Thyroid gland (tissue), 4 donors: ENCODE measurements around the gene CLASP1. TPM values are rescaled to one million over a fixed set of nuclear protein-coding genes. Genes with fewer than 3 reads are reported as not detected.

Experiments used
- DNase-seq, 2 donors: peaks; one replicate each; pipeline ENCODE4 v3.0.0-alpha.2; 2019
- H3K27ac ChIP-seq, 3 donors: fragments of 200-600 bp; sonication (generic); 1 replicate in 2 of 3; 2 replicates in 1 of 3; pipeline ENCODE4 v1.5.1; 2016 to 2019; ENCODE audit warnings: mild to moderate bottlenecking in 1 of 3, moderate library complexity in 1 of 3
- H3K27me3 ChIP-seq: fragments of 200-600 bp; sonication (generic); one replicate; pipeline ENCODE4 v1.5.1; 2019
- H3K36me3 ChIP-seq, 2 donors: fragments of 200-600 bp; sonication (generic); one replicate each; pipeline ENCODE4 v1.5.1; 2016 to 2019
- H3K4me1 ChIP-seq, 2 donors: fragments of 200-600 bp; sonication (generic); one replicate each; pipeline ENCODE4 v1.5.1; 2017 to 2019
- H3K4me3 ChIP-seq, 3 donors: fragments of 200-600 bp; sonication (generic); replicated peaks in 1 of 3; 1 replicate in 2 of 3; 2 replicates in 1 of 3; pipeline ENCODE4 v1.5.1; 2016; ENCODE audit warnings: mild to moderate bottlenecking in 1 of 3
- H3K9me3 ChIP-seq: fragments of 200-600 bp; sonication (generic); one replicate; pipeline ENCODE4 v1.5.1; 2017
- POLR2A ChIP-seq, 2 donors: fragments of 450-650 bp; IDR thresholded peaks; one replicate each; pipeline ENCODE4 v1.6.1; 2017; ENCODE audit warnings: antibody characterized with exemption in 2 of 2, mild to moderate bottlenecking in 2 of 2, moderate library complexity in 1 of 2
- WGBS, 2 donors: methylation state at CpG; one replicate each; pipeline ENCODE4 v1.1.5; 2017; 5-methylcytosine and 5-hydroxymethylcytosine counted together
- intact Hi-C: fragments of 100-400 bp; cut with DNase I; formaldehyde crosslinking; loops from one replicate; pipeline ENCODE4 v1.15.1; 2023
- total RNA-seq, 4 donors: library from RNA; depleted of rRNA; stranded (reverse); fragments of >200 nt; gene quantifications; one replicate each; pipeline ENCODE4 v1.2.3, GENCODE V29; 2016
- TF ChIP-seq, protein P1 (sequence below), 6 experiments: fragments of 200-600 bp in 3 of 6; fragments of 450-650 bp in 3 of 6; sonication (generic) in 3 of 6; IDR thresholded peaks; one replicate each; pipeline ENCODE4 v1.5.1; 2016 to 2019; ENCODE audit warnings: antibody characterized with exemption in 6 of 6, mild to moderate bottlenecking in 2 of 6, inconsistent platforms in 1 of 6, moderate library complexity in 1 of 6

Gene CLASP1
- total RNA-seq, 4 donors from 2014 or later: 69.3 to 110 (median 98.3) TPM

- TF ChIP-seq POLR2A (IDR thresholded peaks at IDR 0.05): no peak
- Histone ChIP-seq H3K27me3 (no peaks in the 10 kb centered on the region), H3K4me3 (no peak overlapping the region), H3K9me3 (no peaks in the 10 kb centered on the region), H3K36me3 (peaks cover 4 to 5% of the 10 kb centered on the region in 2 donors), H3K4me1 (no peaks in the 10 kb centered on the region), H3K27ac (no peak overlapping the region)
- intact Hi-C loops: no loop called here
- 95% methylated on average over 3 of the region's 3 CpGs for WGBS, 2 donors
- no peak for DNase-seq
Measured at GRCh38 chr2:121513597-121514333, 135.5 kb downstream of the CLASP1 start.

DNA sequence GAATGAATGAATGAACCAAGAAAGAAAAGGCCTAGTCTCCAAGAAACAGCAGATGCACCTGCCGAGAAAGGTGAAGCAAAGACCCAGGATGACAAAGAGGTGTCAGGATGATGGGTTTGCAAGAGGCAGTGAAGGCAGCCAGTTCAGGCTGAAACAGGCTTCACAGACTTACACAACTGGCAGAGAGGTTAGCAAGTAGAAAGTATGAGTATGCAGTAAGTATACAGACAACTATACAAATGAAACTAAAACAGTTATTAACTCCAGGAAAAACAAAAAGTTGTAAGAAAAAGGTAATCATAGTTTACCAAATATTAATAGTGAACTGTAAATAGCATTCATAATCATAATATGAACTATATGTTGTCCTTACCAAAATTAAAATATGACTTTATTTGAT is 138.4 kb downstream of the CLASP1 start:
- intact Hi-C loops: no loop called here

GRCh38 chr2:121506621-121507020 is 142.6 kb downstream of the CLASP1 start:
- 100% methylated on average over 1 of the region's 1 CpG for WGBS, 2 donors

More for the DNA sequence above, 138.4 kb downstream of the CLASP1 start:
- H3K27me3 ChIP-seq: no peaks in the 10 kb centered on the region
- no peak overlapping the region for H3K4me3 ChIP-seq
- H3K36me3 ChIP-seq: peaks cover 4 to 5% of the 10 kb centered on the region in 2 donors
- no peaks in the 10 kb centered on the region for H3K9me3 ChIP-seq
- WGBS, 2 donors: 98 to 100% methylated on average over 1 of the region's 1 CpG
- no peak overlapping the region for H3K27ac ChIP-seq
- peaks cover 6 to 7% of the 10 kb centered on the region in 2 donors for H3K4me1 ChIP-seq
- TF ChIP-seq, protein P1, sequence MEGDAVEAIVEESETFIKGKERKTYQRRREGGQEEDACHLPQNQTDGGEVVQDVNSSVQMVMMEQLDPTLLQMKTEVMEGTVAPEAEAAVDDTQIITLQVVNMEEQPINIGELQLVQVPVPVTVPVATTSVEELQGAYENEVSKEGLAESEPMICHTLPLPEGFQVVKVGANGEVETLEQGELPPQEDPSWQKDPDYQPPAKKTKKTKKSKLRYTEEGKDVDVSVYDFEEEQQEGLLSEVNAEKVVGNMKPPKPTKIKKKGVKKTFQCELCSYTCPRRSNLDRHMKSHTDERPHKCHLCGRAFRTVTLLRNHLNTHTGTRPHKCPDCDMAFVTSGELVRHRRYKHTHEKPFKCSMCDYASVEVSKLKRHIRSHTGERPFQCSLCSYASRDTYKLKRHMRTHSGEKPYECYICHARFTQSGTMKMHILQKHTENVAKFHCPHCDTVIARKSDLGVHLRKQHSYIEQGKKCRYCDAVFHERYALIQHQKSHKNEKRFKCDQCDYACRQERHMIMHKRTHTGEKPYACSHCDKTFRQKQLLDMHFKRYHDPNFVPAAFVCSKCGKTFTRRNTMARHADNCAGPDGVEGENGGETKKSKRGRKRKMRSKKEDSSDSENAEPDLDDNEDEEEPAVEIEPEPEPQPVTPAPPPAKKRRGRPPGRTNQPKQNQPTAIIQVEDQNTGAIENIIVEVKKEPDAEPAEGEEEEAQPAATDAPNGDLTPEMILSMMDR (IDR thresholded peaks at IDR 0.05): no peak
- no peak for TF ChIP-seq POLR2A (IDR thresholded peaks at IDR 0.05)
- no peak for DNase-seq

GRCh38 chr2:121505986-121506586 is 143.2 kb downstream of the CLASP1 start:
- H3K4me1 ChIP-seq: peaks cover 7 to 12% of the 10 kb centered on the region in 2 donors
- intact Hi-C loops: no loop called here
- no peak overlapping the region for H3K27ac ChIP-seq
- H3K36me3 ChIP-seq: peaks cover 0 to 7% of the 10 kb centered on the region in 2 donors
- WGBS, 2 donors: 82 to 85% methylated on average over 4 of the region's 4 CpGs
- no peaks in the 10 kb centered on the region for H3K9me3 ChIP-seq
- TF ChIP-seq, protein P1 (IDR thresholded peaks at IDR 0.05): no peak
- TF ChIP-seq POLR2A (IDR thresholded peaks at IDR 0.05): no peak
- DNase-seq: no peak
- no peaks in the 10 kb centered on the region for H3K27me3 ChIP-seq
- no peak overlapping the region for H3K4me3 ChIP-seq

More at GRCh38 chr2:121506621-121507020, 142.6 kb downstream of the CLASP1 start:
- no peak for DNase-seq
- TF ChIP-seq, protein P1 (IDR thresholded peaks at IDR 0.05): no peak
- no peak for TF ChIP-seq POLR2A (IDR thresholded peaks at IDR 0.05)
- intact Hi-C loops: no loop called here
- Histone ChIP-seq H3K4me1 (peaks cover 7 to 12% of the 10 kb centered on the region in 2 donors), H3K4me3 (no peak overlapping the region), H3K27me3 (no peaks in the 10 kb centered on the region), H3K36me3 (peaks cover 0 to 7% of the 10 kb centered on the region in 2 donors), H3K9me3 (no peaks in the 10 kb centered on the region), H3K27ac (no peak overlapping the region)

DNA sequence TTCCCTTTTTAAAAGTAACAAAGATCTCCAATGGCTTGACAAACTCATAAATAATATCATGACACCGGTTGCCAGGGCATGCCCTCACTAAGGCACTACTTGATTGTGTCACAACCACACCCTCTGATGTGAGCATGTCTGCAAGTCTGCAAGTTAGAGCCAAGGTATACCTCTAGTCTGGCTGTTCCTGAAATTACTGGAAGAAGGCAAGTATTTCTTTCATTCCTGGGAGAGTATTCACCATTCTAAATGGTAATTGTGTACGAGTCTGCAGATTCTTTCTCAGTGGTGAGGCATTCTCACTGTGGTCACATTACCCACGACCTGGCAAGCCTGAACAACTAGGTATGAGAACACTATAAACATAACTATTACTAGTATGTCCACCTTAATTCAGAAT is 144.3 kb downstream of the CLASP1 start:
- WGBS, 2 donors: 87 to 88% methylated on average over 3 of the region's 3 CpGs
- no peak overlapping the region for H3K27ac ChIP-seq
- no peaks in the 10 kb centered on the region for H3K27me3 ChIP-seq

More for the DNA sequence above, 144.3 kb downstream of the CLASP1 start:
- DNase-seq: no peak
- Histone ChIP-seq H3K4me1 (peaks cover 7 to 12% of the 10 kb centered on the region in 2 donors), H3K9me3 (no peaks in the 10 kb centered on the region), H3K36me3 (peaks cover 0 to 7% of the 10 kb centered on the region in 2 donors), H3K4me3 (no peak overlapping the region)
- TF ChIP-seq, protein P1 (IDR thresholded peaks at IDR 0.05): no peak
- TF ChIP-seq POLR2A (IDR thresholded peaks at IDR 0.05): no peak
- intact Hi-C loops: no loop called here
